ENCODE results near the gene FASTK.

The FASTK gene

DNA sequence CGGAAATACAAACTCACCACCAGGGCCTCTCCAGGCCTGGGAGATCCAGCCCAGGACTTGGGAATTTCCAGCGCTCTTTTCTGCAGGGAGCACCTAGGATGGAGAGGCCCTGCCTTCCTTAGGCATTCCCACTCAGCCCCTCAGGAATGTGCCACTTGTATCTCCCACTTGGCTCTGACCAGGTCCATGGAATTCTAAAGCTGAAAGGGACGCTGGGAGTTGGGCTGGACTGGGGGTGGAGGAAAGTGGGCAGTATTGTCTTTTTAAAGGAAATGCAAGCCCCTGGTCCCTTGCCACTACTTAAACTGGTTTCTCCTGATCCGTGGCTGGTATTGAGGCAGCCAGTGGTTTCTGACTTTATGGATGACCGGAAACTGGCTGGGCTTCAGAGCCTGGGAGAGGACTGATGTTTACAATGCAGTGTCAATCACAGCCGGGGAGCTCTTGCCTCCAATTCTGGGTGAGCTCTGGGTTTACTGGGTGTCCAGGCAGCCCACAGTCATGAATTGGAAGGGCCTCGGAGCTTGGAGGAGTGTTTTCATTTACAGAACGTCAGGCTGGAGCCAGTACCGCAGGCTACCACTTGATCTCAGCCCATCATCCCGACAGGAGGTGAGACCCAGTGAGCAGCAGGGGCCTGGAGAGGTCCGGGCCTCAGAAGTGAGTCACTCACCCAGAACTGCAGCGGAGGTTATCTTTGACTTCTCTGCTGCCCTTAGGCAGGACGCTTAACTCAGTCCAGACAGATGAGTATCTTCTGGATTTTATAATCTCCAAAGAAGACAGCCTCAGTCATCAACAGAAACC is 32.9 kb upstream of the FASTK start:
- DNase-seq (ENCODE audit: insufficient read length, low spot score): peak; percentile 99
- FAIRE-seq: no peak
- no peak for TF ChIP-seq POLR2A (IDR thresholded peaks at IDR 0.05; ENCODE audit: low read depth, low read length)

DNA sequence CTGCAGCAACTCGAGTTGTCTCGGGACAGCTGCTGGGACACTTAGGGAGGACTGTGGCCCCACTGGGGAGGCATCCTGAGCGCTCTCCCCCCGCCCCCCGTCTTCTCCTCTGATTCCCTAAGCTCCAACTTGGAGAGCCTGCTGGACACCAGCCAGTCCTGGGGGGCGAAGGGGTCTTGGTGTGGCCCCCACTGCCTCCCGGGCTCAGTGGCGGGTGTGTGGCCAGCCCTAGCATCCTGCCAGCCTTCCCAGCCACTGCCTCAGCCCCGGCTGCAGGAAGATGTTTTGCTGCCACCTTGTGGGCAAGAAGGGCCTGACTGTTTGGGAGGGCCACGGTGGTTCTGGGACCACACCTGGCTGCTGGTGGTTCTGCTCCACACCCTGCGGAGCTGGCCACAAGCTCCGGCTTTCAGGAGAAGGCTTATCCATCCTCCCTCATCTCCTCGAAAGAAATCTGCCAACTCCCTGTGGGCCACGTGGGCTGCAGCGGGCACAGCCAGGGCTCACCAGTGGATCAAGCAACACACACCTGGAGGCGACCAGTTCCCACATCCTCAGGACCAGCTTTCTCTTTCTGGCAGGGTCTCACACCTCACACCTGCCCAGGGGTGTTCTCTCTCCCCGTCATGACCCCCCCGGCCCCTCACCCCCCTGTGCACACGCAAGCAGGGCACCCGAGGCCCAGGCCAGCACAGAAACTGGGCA is 30.5 kb upstream of the FASTK start:
- DNase-seq (ENCODE audit: insufficient read length, low spot score) (peak; percentile 94), FAIRE-seq (no peak)
- no peak for TF ChIP-seq POLR2A (IDR thresholded peaks at IDR 0.05; ENCODE audit: low read depth, low read length)

DNA sequence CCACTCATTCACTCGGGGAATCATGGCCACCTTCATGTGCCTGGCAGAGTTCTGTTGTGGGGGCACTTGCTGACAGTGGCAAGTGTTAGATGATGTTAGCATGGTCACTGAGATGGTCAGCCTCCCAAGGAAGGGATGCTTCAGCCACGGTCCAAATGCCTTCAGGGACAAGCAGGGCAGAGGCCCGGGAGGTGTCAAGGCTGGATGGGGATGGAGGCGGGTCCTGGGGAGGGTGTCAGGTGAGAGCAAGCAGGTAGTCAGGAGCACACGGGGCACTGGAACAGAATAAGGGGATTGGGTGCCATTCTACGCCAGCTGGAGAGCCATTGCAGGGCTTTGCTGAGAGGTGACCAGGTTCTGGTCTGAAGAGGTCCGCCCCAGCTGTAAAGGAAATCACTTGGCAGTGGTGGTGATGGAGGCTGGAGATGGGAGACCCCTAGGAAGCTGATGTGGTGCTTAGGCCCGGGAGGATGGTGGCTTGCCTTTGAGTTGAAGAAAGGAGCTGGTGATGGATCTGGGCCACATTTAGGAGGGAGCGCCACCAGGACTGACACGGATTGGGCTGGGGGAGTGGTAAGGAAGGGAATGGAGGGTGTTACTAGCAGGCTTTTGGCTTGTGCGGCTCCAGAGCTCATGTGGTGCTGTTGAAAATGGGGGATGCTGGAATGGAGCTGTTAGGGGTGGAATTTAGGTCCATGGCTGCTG is 29.8 kb upstream of the FASTK start:
- no peak for TF ChIP-seq POLR2A (IDR thresholded peaks at IDR 0.05; ENCODE audit: low read depth, low read length)
- DNase-seq (ENCODE audit: insufficient read length, low spot score): no peak
- no peak for FAIRE-seq

DNA sequence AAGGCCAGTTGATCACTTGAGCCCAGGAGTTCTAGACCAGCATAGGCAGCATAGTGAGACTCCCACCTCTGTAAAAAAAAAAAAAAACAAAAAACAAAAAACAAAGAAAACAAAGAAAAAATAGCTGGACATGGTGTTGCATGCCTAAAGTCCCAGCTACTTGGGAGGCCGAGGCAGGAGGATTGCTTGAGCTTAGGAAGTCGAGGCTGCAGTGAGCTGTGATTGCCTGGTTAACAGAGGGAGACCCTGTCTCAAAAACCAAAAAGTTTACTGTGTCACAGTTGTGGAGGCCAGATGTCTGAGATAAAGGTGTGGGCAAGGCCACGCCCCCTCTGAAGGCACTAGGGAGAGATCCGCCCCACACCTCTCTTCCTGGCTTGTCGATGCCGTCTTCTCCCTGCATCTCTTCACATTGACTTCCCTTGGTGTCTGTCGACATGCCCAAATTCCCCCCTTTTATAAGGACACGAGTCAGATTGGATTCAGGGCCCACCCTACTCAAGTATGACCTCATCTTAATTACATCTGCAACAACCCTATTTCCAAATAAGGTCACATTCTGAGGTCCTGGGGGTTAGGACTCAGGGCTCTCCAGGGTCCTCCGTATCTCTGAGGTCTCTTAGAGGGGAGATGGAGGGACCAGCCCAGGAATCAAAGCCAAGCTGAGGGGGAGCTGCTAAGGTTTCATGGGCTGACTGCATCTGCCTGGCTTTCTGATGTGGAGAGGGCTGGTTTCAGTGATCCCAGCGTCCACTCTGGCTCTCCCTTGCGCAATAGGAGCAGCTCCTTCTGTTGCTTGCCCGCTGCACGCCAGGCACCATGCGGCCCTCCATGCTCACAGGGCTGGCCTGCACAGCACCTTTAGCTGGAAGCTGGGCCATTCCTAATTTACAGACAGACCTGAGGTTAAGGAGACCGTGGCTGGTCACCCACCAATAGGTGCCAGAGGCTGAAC is 28.8 kb upstream of the FASTK start:
- 0 out of 2 replicates have a peak, but pooled peaks have one; percentile 9 for TF ChIP-seq POLR2A (IDR thresholded peaks at IDR 0.05; ENCODE audit: low read depth, low read length)
- no peak for FAIRE-seq
- no peak for DNase-seq (ENCODE audit: insufficient read length, low spot score)

DNA sequence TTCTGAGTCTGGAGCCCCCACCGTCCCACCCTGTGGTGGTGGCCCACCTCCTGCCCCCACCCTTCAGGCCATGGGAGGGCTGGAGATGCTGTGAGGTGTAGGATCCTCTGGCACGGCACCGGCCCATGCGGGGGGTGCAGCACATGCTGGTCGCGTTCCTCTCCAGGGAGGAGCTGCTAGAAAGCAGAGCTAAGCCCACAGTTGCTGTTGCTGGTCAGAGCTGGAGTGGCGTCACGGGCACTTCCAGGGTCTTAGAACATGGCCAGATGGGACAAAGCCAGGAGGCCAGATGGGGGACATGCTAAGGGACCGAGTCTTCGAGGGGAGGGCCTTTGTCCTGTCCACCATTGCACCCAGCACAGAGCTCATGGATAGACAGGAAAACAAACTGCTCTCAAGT is 27.3 kb upstream of the FASTK start:
- FAIRE-seq (no peak), DNase-seq (ENCODE audit: insufficient read length, low spot score) (no peak)
- no peak for TF ChIP-seq POLR2A (IDR thresholded peaks at IDR 0.05; ENCODE audit: low read depth, low read length)

DNA sequence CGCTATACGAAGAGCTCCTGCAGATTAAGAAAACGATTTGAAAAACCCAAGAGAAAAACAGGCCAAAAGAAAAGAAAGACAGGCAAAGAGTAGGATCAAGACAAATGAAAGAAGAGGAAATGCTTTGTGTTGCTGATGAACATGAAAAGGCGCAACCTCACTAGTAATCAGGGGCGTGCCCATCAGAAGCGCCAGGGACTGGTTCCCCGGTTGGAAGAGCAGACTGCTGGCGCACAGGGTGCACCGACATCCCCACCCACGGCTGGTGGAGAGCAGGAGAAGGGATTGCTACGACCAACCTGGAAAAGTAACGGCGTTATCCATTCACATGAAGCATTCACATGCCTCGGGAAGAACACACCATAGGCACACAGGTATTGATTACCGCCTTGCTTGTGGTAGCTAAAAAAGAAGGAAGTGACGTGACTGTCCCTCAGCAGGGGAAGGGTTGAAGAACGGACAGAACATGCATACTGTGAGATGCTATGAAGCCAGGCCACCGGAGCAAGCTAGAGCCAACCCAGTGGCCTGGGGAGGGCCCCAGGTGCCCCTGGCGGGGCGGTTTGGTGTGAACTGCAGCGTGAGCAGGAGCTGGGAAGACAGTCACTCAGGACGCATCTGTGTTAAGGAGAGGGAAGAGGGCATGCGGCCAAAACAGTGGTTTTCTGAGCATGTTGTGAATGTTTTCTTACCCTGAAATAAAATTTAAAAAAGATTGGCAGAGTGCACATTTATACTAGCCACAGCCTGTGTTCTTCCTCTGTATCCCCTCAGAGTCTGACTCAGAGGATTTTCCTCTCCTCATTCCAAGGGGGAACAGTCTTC is 24.0 kb upstream of the FASTK start:
- DNase-seq (ENCODE audit: insufficient read length, low spot score) (no peak), FAIRE-seq (no peak)
- no peak for TF ChIP-seq POLR2A (IDR thresholded peaks at IDR 0.05; ENCODE audit: low read depth, low read length)

DNA sequence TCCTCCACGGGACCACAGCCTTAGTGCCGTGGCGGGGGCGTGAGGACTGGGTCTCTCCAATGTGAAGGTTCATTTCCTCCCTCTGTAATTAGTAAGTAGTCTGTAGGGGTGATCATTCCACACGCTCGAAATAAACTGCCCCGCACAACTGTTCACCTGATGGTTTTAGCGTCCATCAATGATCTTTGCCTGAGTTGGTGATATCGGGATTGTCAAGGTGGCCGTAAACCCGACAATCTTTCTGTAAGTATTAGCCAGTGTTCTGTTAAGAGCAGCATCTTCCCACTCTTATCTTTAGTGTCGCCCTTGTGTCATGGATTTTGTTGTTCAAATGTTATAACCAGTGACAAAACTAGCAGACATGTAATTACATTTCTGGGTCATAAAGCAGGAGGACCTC is 23.4 kb upstream of the FASTK start:
- no peak for DNase-seq (ENCODE audit: insufficient read length, low spot score)
- no peak for TF ChIP-seq POLR2A (IDR thresholded peaks at IDR 0.05; ENCODE audit: low read depth, low read length)
- no peak for FAIRE-seq

DNA sequence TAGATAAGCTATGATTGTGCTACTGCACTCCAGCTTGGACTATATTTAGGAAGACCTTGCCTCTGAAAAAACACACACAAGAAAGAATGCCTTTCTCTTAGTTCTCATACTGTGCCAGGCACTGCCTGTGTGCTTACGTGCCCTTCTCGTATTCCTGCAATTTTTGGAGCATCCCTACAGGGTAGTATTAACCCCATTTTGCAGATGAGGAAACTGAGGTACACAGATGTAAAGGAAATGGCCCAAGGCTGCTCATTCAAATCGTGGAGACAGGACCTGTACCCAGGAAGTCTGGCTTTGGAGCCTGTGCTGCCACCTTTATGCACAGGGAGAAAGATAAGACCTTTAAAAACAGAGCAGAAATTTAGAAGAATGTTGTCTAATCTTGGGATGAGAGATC is 22.4 kb upstream of the FASTK start:
- TF ChIP-seq POLR2A (IDR thresholded peaks at IDR 0.05; ENCODE audit: low read depth, low read length): no peak
- FAIRE-seq: no peak
- no peak for DNase-seq (ENCODE audit: insufficient read length, low spot score)

DNA sequence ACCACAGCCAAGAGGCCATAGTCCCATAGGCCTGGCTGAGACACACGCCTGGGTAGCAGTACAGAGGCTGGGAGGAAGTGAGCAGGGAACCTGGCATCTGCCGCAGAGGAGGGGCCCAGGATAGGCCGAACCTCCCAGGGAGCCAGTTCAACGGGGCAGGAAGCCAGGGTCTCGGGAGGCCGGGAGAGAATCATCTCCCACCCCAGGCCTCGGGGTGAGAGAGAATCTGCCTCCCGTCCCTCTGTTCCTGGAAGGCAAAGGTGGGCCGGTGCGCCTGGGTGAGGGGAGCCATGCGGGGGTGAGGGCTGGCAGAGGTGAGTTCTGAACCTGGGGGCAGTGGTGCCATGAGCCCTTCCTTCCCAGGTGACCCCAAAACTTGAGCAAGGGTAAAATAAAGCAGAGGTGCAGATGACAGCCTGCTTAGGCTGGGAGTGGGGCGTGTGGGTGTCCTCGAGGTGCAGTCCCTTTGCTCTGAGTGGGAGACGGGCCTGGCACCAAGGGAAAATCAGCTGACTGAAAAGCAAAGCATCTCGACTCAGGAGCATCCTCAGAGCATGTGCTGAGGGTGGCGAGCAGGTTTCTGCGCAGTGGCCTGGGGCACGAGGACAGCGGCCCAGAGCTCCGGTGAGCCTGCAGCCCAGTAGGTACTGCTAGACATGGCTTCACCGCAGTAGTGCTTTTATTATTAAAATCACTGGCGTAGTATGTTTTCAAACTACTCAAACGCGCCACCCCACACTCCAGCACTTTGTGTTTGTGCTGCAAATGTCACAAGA is 21.2 kb upstream of the FASTK start:
- FAIRE-seq (no peak), DNase-seq (ENCODE audit: insufficient read length, low spot score) (no peak)
- TF ChIP-seq POLR2A (IDR thresholded peaks at IDR 0.05; ENCODE audit: low read depth, low read length): no peak

DNA sequence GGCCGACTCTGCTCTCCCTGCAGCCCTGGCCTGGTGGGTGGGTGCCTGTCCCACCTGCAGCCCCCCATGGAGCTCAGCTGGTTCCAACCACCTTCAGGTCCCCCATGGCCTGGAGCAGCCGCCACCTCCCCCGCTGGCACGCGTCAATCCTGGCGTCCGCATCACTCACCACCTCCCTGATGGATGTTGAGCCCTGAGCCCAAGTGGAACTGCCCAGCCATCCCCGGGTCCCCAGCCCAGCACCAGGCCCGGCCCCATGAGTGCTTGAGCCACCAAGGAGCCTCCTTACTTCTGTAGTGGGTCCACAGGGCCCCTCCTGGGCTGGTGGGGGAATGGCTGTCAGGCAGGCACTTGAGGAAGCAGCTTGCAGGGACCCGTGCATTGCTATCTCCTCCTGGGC is 20.3 kb upstream of the FASTK start:
- FAIRE-seq (no peak), DNase-seq (ENCODE audit: insufficient read length, low spot score) (no peak)
- TF ChIP-seq POLR2A (IDR thresholded peaks at IDR 0.05; ENCODE audit: low read depth, low read length): no peak

DNA sequence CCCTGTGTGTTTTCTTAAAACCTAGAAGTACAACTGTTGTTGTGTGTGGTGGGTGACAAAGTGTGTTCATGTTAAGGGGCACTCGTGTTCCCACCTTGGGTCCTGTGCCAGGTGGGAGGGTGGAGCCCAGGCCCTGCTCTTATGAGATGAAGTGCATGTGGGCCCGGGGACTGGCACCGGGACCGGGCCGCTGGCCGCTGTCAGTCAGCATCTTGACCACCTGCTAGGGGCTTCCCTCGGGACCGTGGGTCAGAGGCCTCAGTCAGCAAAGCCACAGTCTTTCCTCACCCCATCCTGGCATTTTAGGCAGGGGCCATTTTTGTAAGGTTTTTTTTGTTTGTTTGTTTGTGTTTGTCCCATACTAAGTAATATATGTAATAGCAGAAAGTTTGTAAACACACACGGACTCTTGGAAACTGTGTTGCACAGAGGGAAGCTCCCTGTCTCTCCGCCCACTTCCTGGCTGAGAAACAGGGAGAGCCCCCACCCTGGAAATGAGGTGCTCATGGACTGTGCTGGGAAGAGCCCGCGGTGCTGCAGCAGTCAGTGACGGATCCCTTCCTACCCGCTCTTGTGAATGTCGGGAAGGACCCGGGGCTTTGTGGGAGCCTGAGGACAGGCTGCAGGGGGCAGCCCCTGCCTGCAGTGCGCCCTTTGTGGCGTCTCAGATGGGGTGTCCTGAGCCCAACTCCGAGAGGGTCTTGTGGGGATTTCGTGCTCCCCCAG is 19.0 kb upstream of the FASTK start:
- FAIRE-seq: no peak

More for the DNA sequence above, 19.0 kb upstream of the FASTK start:
- DNase-seq (ENCODE audit: insufficient read length, low spot score): no peak
- no peak for TF ChIP-seq POLR2A (IDR thresholded peaks at IDR 0.05; ENCODE audit: low read depth, low read length)
